Psoas muscle (tissue), 8 donors: ENCODE measurements around the gene COL8A2. TPM values are rescaled to one million over a fixed set of nuclear protein-coding genes. Genes with fewer than 3 reads are reported as not detected.

Experiments used
- ATAC-seq, 4 donors: fragments of 200-7000 bp; cut with Tn5 transposase; one replicate each; pipeline ENCODE4 v1.9.1; 2020; ENCODE audit warnings: moderate library complexity in 3 of 4, mild to moderate bottlenecking in 2 of 4
- DNase-seq, 2 donors: peaks; one replicate each; pipeline ENCODE4 v3.0.0-alpha.2; 2020
- H3K27ac ChIP-seq: fragments of 200-600 bp; one replicate; pipeline ENCODE4 v1.8.0; 2022
- H3K27me3 ChIP-seq, 3 donors: fragments of 200-600 bp in 1 of 3; one replicate each; pipeline versions ENCODE4 v1.6.1 to v1.8.0; 2013 to 2022; ENCODE audit warnings: low read length in 2 of 3, mild to moderate bottlenecking in 2 of 3, moderate library complexity in 1 of 3; ENCODE audit not compliant: insufficient read depth in 3 of 3
- H3K36me3 ChIP-seq, 2 donors: fragments of 200-600 bp in 1 of 2; one replicate each; pipeline versions ENCODE4 v1.6.1 to v1.8.0; 2013 to 2022; ENCODE audit warnings: low read depth in 1 of 2, mild to moderate bottlenecking in 1 of 2, moderate library complexity in 1 of 2; ENCODE audit not compliant: insufficient read depth in 1 of 2
- H3K4me1 ChIP-seq: fragments of 200-600 bp; one replicate; pipeline ENCODE4 v1.8.0; 2022
- H3K4me3 ChIP-seq: fragments of 200-600 bp; one replicate; pipeline ENCODE4 v1.8.0; 2022; ENCODE audit warnings: mild to moderate bottlenecking
- H3K9me3 ChIP-seq: fragments of 200-600 bp; one replicate; pipeline ENCODE4 v1.8.0; 2022
- CTCF ChIP-seq: fragments of 200-600 bp; IDR thresholded peaks from one replicate; pipeline ENCODE4 v1.8.0; 2022; ENCODE audit warnings: antibody characterized with exemption
- WGBS, 3 donors: extraction: QIAGEN DNeasy Blood & Tissue Kit; methylation state at CpG; one replicate each; pipeline versions ENCODE4 v1.1.6 to v1.1.7; 2013; 5-methylcytosine and 5-hydroxymethylcytosine counted together
- intact Hi-C, 2 donors: fragments of 100-400 bp; cut with DNase I; formaldehyde crosslinking; loops; one replicate each; pipeline versions ENCODE4 v1.11.0 to v1.14.2; 2022
- long read RNA-seq, 2 donors: library from polyadenylated mRNA; unstranded; transcript quantifications; one replicate each; pipeline ENCODE4 v2.0.0, GENCODE V29; 2021
- polyA plus RNA-seq, 3 donors: library from polyadenylated mRNA; stranded (reverse); fragments of 200-250 nt; gene quantifications; one replicate each; pipeline ENCODE4 v1.2.3, GENCODE V29; 2013
- total RNA-seq, 4 donors: library from RNA; stranded (reverse); fragmentation: NEBNext Ultra II Directional in 2 of 4; extraction: Animal tissue kit (Norgen Biotek cat#: 25700) in 2 of 4; gene quantifications; one replicate each; pipeline versions ENCODE4 v1.2.1 to v1.2.4, GENCODE V29; 2021 to 2023
- donor health status: healthy with polysubstance abuse.
- donor health status: DM: no; HTN: no; CAD: no; lungs with moderate emphysema.
- donor health status: Bipolar disorder and iron deficiency.
- donor health status: healthy.
- donor health status: DM: yes; HTN: yes; CAD: no.
- donor health status: DM: no; HTN: no; CAD: no.
- donor health status: DM: no; HTN: no; CAD: no.
- donor health status: DM: yes; HTN: yes; CAD: no.

Gene COL8A2
- total RNA-seq (under 1 TPM; 0.15 to 0.41 (median 0.30) TPM), polyA plus RNA-seq (under 1 TPM; 0.06 to 0.12 (median 0.10) TPM)
- long read RNA-seq, donor 1 = 0 reads
- long read RNA-seq, donor 2, partial matches to known transcripts = 0 of 1 reads
- long read RNA-seq, donor 2, other reads (novel, unspliced or antisense) = 1 of 1 reads

DNA sequence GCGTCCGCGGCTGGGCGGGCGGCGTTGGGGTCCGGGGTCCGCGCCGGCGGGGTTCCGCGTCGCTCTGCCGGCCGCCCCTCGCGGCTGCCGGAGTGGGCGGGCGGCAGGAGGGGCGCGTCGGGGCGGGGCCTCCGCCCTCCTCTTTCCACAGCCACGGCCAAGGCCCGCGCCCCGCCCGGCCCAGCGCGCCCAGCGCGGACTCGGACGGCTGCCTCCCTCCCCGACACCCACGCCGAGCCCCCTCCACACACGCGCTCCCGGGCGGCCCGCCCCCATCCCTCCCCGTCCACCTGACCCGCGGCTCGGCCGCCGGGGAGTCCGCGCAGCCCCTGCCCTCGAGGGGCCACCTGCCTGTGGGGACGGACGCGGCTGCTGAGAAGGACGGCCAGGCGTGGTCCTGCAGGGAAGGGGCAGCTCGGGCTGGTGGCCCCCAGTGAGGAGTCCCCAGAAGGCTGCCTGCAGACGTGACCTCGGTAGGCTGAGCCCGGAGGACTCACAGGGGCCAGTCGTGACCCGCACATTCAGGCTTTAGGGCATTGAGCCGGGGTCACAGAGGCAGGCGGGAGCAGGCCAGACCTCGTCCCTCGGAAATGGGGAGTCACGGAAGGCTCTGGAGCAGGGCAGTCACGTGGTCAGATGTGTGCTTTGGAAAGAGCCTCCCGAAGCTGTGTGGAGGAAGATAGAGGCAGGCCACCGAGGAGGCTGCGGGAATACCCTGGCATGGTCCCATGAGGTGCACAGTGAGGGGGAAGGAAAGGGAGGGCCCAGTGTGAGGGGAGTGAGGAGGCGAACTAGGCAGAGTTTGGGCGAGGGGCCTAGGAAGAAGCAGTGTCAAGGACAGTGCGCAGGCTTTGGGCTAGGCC is at the start of gene COL8A2:
Gene COL8A2 (minus strand): TSS at position 94 of the 863 bp plus-strand sequence. CDS start 24,980 bp downstream, outside the sequence.
- ATAC-seq (peak in 3 of 4 donors; percentile 23 to 38 (median 33)), DNase-seq (peak; percentile 49 to 62)
- intact Hi-C loops = no loop called here
- peak within 1 kb of the TSS; percentile 40 for H3K4me3 ChIP-seq
- H3K36me3 ChIP-seq = no peaks in the 10 kb centered on the region
- no peak within 1 kb of the TSS for H3K27ac ChIP-seq
- TF ChIP-seq CTCF = no peak
- WGBS, 3 donors = 10 to 25% (median 18%) methylated on average over 30 to 77 of the region's 77 CpGs
- no peaks in the 10 kb centered on the region for H3K4me1 ChIP-seq
- peaks cover 0 to 16% (median 10%) of the 10 kb centered on the region in 3 donors for H3K27me3 ChIP-seq
- H3K9me3 ChIP-seq = no peaks in the 10 kb centered on the region

GRCh38 chr1:36174713-36175112 is 49.7 kb upstream of the COL8A2 start:
- Histone ChIP-seq H3K36me3 (peaks cover 5 to 90% of the 10 kb centered on the region in 2 donors), H3K9me3 (no peaks in the 10 kb centered on the region), H3K4me3 (peak overlapping the region; percentile 43), H3K27me3 (no peaks in the 10 kb centered on the region), H3K4me1 (peaks cover 65% of the 10 kb centered on the region), H3K27ac (peak overlapping the region; percentile 94)
- intact Hi-C loops = no loop called here
- TF ChIP-seq CTCF = no peak
- no peak for ATAC-seq
- 37 to 48% (median 48%) methylated on average over 11 of the region's 11 CpGs for WGBS, 3 donors
- no peak for DNase-seq

DNA sequence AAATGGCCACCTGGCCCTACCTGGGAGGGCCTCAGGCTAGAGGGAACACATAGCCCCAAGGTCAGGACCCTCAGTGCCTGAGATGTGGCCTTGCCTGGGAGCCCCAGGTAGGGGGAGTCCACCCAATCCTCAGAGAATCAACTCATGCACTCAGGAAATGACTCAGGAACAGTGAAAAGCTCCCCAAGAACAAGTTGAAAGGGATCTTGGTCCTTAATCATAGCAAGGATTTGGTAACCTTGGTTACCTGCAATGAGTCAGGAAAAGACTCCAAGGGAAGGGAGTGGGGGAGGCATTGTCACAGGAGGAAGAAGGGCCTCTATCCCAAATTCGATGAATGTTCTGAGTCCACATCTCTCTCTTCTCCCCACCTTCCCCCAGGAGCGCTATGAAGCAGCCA is 48.0 kb upstream of the COL8A2 start:
- Histone ChIP-seq H3K9me3 (no peaks in the 10 kb centered on the region), H3K36me3 (peaks cover 0 to 73% of the 10 kb centered on the region in 2 donors), H3K4me1 (peaks cover 82% of the 10 kb centered on the region), H3K27ac (peak overlapping the region; percentile 94), H3K27me3 (no peaks in the 10 kb centered on the region), H3K4me3 (no peak overlapping the region)
- TF ChIP-seq CTCF = no peak
- WGBS, 3 donors = 88 to 96% (median 88%) methylated on average over 2 of the region's 2 CpGs
- no peak for DNase-seq
- no peak for ATAC-seq
- intact Hi-C loops = no loop called here

DNA sequence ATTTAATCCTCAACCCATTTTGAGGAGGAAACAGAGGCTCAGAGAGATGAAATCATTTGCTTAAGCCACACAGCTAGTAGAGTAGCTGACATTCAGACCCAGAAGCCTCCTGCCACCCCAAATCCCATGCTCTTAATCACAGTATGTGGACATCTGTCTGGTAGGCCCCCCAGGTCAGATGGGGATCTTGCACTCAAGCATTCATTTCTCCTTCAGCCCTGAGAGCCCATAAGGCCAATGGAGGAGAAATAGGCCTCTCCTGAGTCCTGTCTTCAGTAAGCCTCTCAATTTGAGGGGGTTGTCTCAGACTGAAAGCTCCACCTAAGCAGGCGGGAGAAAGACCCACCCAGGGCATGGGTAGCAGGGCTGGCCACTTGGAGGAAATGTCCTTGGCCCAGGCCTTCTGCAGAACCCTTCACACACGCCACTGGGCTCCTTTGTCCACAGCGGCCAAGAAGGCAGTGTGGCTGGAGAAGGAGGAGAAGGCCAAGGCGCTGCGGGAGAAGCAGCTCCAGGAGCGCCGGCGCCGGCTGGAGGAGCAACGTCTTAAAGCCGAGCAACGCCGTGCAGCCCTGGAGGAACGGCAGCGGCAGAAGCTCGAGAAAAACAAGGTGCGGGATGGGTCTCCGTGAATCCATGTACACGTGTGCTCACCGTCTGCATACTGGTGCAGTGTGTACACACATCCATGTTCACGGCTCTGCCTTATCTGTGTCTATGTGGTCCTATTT is 47.2 kb upstream of the COL8A2 start:
- 92 to 98% (median 95%) methylated on average over 21 of the region's 21 CpGs for WGBS, 3 donors
- intact Hi-C loops = no loop called here
- Histone ChIP-seq H3K4me1 (peaks cover 88% of the 10 kb centered on the region), H3K27ac (peak overlapping the region; percentile 94), H3K27me3 (no peaks in the 10 kb centered on the region), H3K4me3 (no peak overlapping the region), H3K9me3 (no peaks in the 10 kb centered on the region), H3K36me3 (peaks cover 0 to 68% of the 10 kb centered on the region in 2 donors)
- no peak for DNase-seq
- no peak for ATAC-seq
- no peak for TF ChIP-seq CTCF
